Measurements from ENCODE around the gene KIF19.
"Not testable (repeated sequence)": the region's sequence is repeated elsewhere in the genome, so short reads cannot be mapped to it uniquely, and the experiment has no call there.

KIF19 gene, protein sequence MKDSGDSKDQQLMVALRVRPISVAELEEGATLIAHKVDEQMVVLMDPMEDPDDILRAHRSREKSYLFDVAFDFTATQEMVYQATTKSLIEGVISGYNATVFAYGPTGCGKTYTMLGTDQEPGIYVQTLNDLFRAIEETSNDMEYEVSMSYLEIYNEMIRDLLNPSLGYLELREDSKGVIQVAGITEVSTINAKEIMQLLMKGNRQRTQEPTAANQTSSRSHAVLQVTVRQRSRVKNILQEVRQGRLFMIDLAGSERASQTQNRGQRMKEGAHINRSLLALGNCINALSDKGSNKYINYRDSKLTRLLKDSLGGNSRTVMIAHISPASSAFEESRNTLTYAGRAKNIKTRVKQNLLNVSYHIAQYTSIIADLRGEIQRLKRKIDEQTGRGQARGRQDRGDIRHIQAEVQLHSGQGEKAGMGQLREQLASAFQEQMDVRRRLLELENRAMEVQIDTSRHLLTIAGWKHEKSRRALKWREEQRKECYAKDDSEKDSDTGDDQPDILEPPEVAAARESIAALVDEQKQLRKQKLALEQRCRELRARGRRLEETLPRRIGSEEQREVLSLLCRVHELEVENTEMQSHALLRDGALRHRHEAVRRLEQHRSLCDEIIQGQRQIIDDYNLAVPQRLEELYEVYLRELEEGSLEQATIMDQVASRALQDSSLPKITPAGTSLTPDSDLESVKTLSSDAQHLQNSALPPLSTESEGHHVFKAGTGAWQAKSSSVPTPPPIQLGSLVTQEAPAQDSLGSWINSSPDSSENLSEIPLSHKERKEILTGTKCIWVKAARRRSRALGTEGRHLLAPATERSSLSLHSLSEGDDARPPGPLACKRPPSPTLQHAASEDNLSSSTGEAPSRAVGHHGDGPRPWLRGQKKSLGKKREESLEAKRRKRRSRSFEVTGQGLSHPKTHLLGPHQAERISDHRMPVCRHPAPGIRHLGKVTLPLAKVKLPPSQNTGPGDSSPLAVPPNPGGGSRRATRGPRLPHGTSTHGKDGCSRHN

DNA sequence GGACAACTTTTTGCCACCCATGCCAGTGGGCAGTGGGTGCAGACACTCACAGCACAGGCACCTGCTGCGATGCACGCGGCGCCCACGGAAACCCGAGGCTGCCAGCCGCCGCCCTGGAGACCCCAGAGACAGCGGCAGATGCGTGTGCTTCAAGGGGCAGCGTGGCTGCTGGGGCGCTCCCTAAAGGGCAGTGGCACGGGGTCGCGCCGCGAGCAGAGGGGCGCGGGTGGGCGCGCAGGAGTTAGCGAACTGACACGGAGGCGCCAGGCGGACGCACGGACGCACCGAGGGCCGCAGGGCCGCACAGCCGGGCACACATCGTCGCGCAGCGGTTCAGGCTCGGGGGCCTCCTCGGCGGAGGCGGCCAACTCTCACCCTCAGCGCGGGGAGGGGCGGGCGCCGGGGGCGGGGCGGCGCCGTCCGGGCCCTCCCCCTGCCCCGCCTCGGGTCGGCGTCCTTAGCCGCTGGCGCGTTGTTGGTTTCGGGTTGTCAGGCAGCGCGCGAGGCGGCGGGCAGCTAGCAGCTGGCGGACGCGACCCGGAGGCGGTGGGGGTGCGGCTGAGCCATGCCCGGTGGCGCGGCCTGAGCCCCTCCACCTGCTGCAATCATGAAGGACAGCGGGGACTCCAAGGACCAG lies at the start of gene KIF19:
Gene KIF19 (plus strand): TSS at position 484 of the 637 bp plus-strand sequence. CDS start 124 bp downstream, at position 608.
- peak; percentile 8 to 37 (median 32) for DNase-seq (ENCODE audit: low read depth in 3 of 3)

GRCh38 chr17:74276541-74277009 lies 49.5 kb upstream of the KIF19 start:
- DNase-seq (ENCODE audit: low read depth in 3 of 3), result no peak

- no peak for DNase-seq (ENCODE audit: low read depth in 3 of 3)
These were observed 48.1 kb upstream of the KIF19 start for GRCh38 chr17:74277935-74278334.

GRCh38 chr17:74279617-74280016 lies 46.4 kb upstream of the KIF19 start:
- not testable (repeated sequence) for DNase-seq (ENCODE audit: low read depth in 3 of 3)

DNA sequence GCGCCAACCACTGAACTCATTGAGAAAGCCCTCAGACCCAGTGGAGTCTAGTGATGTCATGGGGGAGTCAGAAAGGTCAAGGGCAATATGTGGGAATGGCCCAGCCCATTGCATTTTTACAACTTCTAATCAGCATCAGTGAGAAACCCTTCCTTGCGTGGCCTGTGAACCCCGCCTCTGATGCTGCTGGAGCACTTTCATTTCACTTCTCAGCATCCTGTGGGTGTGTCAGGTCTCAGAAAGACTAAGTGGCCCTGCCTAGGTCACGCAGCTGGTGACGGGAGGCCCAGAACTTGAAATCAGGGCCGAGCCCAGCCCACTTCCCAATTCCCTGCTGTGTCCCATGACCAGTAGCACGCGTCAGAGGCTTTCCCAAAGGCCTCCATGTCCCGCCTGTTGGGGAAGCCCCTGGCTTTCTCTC lies 45.9 kb upstream of the KIF19 start:
- peak in 2 of 3 donors; percentile 47 to 52 for DNase-seq (ENCODE audit: low read depth in 3 of 3)

DNA sequence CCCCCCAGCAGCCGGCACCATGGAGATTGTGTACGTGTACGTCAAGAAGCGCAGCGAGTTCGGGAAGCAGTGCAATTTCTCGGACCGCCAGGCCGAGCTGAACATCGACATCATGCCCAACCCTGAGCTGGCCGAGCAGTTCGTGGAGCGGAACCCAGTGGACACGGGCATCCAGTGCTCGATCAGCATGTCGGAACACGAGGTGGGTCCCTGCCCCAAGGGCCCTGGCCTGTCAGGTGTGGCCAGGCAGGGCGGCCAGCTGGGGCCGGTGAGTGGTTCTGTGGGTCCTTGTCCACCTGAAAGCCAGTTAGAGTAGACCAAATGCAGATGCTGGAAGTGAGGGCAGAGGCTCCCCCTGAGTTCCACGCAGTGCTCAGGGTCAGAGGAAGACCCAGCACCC lies 44.2 kb upstream of the KIF19 start:
- DNase-seq (ENCODE audit: low read depth in 3 of 3), result no peak

GRCh38 chr17:74282274-74282586 lies 43.8 kb upstream of the KIF19 start:
- DNase-seq (ENCODE audit: low read depth in 3 of 3), result not testable (repeated sequence)

DNA sequence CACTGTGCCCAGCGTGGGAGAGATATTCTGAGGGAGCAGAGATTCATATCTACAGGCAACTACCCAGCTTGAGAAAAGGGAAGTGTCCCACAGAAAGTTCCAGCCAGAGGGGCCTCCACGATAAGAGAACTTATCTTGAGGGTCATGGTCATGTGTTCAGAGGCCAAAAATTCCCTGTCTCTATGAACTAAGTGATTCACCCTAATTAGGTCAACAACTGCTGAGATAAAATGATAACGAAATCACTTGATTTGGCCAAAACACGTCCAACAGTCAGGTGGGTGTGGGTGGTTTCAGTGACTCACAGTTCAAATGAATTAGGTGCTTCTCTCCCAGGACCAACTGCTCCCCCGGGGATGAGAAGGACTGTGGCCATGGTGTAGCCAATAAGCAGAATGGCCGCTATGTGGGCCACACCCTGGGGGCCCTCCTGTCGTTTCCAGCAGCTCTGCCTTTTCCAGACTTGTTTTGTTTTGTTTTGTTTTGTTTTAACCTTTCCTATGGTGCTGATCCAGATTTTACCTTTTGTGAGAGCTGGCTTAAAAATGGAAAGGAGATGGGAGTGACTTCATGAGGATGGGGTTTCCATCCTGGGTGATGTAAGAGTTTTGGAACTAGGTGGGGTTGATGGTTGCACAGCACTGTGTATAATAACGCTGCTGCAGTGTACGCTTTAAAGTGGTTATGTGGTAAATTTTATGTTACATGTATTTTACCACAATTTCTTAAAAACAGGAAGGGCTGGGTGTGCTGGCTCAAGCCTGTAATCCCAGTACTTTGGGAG lies 43.2 kb upstream of the KIF19 start:
- peak; percentile 31 to 66 (median 53) for DNase-seq (ENCODE audit: low read depth in 3 of 3)

DNA sequence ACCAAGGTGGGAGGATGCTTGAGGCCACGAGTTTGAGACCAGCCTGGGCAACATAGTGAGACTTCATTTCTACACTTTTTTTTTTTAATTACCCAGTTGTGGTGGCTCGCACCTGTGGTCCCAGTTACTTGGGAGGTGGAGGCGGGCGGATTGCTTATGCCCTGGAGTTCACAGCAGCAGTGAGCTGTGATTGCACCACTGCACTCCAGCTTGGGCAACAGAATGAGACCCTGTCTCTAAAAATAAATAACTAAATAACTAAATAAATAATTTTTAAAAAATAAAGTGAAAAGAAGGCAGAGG lies 42.7 kb upstream of the KIF19 start:
- no peak for DNase-seq (ENCODE audit: low read depth in 3 of 3)

DNA sequence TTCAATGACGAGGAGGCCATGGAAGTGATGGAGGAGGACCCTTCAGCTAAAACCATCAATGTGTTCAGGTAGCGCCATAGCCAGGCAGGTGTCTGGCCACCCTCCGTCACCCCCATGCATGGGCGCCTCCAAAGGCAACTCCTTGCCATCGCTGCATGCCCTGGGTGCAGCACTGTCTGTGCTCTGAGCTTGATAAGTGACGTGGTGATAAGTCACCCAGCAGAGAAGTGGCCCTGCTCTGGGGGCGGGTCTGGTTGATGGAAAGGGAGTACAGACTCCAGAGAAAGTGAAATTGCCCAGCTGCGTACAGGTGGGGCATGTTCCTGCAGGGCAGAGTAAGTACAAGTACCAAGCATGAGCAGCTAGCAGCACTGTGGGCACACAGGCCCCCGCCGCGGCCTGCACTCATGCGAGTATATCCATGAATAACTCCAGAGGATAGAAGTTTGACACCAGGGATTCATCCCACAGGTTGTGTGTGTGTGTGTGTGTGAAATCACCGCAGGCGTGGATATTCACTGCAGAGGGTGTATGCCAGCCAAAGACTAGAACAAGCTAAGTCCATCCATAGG lies 38.9 kb upstream of the KIF19 start:
- DNase-seq (ENCODE audit: low read depth in 3 of 3), result no peak

DNA sequence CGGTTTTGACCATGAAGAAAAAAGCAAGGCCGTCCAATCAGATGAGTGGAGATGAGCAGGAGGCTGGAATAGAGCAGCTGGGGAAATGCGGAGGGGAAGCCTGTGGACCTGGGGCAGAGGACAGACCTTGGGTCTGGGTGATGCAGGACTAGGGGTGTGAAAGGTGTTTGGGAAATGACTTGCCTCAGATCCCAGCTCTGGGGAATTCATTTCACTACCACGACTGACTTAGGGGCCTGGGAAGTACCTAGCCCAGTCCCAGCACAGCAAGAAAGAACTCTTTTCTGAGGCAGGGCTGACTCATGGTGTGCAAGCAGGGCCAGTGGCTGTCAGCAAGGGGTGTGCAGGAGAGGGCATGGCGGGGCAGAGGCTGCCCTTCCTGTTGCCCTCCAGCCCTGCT lies 37.2 kb upstream of the KIF19 start:
- peak in 2 of 3 donors; percentile 38 to 47 for DNase-seq (ENCODE audit: low read depth in 3 of 3)

DNA sequence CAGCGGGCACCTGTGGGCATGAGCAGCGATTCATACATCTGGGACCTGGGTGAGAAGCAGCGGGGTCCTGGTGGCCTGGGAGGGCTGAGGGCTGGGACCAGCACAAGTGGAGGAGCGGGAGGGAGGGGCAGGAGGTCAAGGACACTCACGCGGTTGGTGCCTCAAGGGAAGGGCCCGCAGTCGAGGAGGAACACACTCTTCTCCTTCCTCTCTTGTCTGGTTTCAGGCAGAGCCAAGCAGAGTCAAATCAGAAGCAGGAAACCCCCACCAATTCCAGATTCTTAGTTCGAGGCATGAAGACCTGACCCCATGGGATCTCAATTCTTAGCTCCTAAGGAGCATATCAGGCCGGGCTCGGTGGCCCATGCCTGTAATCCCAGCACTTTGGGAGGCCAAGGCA lies 36.3 kb upstream of the KIF19 start:
- DNase-seq (ENCODE audit: low read depth in 3 of 3), result no peak

- no peak for DNase-seq (ENCODE audit: low read depth in 3 of 3)
These were observed 35.7 kb upstream of the KIF19 start for GRCh38 chr17:74290340-74290739.

GRCh38 chr17:74292495-74292894 lies 33.5 kb upstream of the KIF19 start:
- no peak for DNase-seq (ENCODE audit: low read depth in 3 of 3)

GRCh38 chr17:74295625-74296547 lies 30.1 kb upstream of the KIF19 start:
- no peak for DNase-seq (ENCODE audit: low read depth in 3 of 3)

DNA sequence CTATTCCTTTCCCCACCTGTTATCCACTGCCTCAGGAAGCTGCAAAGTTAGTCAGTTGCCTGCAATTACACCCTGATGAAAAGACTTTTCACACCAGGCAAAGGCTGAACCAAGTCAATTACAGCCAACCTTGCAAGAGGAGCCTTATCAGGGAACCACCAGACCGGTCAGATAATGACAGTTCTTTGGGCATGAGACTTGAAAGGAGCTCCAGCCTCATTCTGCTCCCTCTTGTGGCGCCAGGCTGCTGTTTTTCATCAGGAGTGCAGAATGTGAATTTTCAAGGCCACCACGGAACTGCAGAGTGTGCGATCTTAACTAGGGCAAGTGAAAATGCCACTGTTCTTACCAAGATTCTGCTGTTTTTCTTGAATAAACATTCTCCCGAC lies 29.5 kb upstream of the KIF19 start:
- no peak for DNase-seq (ENCODE audit: low read depth in 3 of 3)

GRCh38 chr17:74297941-74298340 lies 28.1 kb upstream of the KIF19 start:
- peak in 2 of 3 donors; percentile 32 to 52 for DNase-seq (ENCODE audit: low read depth in 3 of 3)

DNA sequence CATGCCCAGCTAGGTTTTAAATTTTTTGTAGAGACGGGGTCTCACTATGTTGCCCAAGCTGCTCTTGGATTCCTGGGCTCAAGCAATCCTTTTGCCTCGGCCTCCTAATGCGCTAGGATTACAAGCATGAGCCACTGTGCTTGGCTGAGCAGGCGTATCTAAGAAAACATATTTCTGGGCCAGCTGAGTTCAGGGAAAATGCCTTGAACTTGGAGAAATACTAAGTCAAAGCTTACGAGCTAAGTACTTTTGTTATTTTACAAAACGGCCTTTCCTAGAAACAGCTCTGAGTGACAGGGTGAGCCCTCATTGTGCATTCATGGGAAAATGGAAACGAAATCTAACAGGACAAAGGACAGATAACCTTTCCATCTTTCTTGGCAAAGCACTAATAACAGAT lies 27.2 kb upstream of the KIF19 start:
- DNase-seq (ENCODE audit: low read depth in 3 of 3), result no peak

DNA sequence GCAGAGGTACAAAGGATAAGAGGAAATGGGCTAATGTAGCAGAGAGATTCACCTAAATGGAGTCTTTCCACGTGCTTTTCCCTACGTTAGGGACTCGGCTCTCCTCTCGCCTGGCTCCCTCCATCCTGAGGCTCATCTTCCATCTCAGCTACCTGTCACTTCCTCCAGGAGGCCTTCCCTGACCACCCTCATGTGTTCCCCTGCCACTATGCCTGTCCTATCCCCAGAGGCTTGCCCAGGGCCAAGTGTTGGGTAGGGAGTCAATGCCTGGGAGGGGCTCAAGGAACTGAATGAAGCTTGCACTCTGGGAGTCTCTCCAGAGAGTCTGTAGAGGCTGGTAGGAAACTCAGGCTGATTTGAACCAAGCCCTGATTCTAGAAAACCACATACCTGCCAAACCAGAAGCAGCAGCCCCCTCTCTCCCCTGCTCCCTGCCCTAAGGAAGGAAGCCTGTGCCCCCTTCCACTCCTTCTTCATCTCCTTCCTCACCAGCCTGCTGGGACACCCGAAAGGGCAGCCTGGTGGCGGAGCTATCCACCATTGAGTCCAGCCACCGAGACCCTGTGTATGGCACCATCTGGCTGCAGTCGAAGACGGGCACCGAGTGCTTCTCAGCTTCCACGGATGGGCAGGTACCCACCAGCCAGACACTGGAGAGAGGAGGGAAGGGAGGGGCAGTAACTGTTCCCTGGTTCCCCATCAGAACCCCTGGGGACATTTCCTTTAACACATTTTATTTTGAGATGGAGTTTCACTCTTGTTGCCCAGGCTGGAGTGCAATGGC lies 26.6 kb upstream of the KIF19 start:
- no peak for DNase-seq (ENCODE audit: low read depth in 3 of 3)

All from stimulated activated CD4-positive, alpha-beta T cell treated with anti-CD3 and anti-CD28 coated beads, TNF-alpha, amount 100 ng/mL, for 48 hours (primary cell).